HepG2 (cell line): Measurements from ENCODE around the gene ADCY10. TPM values are rescaled to one million over a fixed set of nuclear protein-coding genes. Genes with fewer than 3 reads are reported as not detected.

Experiments used
- ARID5B ChIP-seq: IDR thresholded peaks from 2 replicates; pipeline ENCODE4 v1.4.0; 2020; ENCODE audit warnings: mild to moderate bottlenecking, missing genetic modification reagents
- ATF4 ChIP-seq, 2 experiments: fragments of 450-650 bp in 1 of 2; sonication (generic) in 1 of 2; formaldehyde crosslinking; IDR thresholded peaks; 2 replicates each; pipeline versions ENCODE4 v1.5.0 to v1.8.0; 2020 to 2022; ENCODE audit warnings: mild to moderate bottlenecking in 1 of 2, missing genetic modification reagents in 1 of 2
- DBP ChIP-seq: sonication (generic); formaldehyde crosslinking; IDR thresholded peaks from 2 replicates; pipeline ENCODE4 v1.4.0; 2020; ENCODE audit warnings: missing genetic modification reagents; ENCODE audit errors: not compliant biosample characterization
- DR1 ChIP-seq: sonication (generic); formaldehyde crosslinking; IDR thresholded peaks from 2 replicates; pipeline ENCODE4 v1.8.0; 2021; ENCODE audit warnings: mild to moderate bottlenecking, missing genetic modification reagents, inconsistent platforms
- ELF3 ChIP-seq: IDR thresholded peaks from 2 replicates; pipeline ENCODE4 v1.6.1; 2016; ENCODE audit warnings: missing genetic modification reagents, missing compliant biosample characterization
- FOXA3 ChIP-seq: IDR thresholded peaks from 2 replicates; pipeline ENCODE4 v1.6.1; 2016; ENCODE audit warnings: missing genetic modification reagents, missing compliant biosample characterization
- FOXJ3 ChIP-seq: sonication (generic); formaldehyde crosslinking; IDR thresholded peaks from 2 replicates; pipeline ENCODE4 v1.4.0; 2020; ENCODE audit warnings: missing genetic modification reagents, mild to moderate bottlenecking, borderline replicate concordance
- GATA4 ChIP-seq: sonication (generic); IDR thresholded peaks from 2 replicates; pipeline ENCODE4 v1.6.1; 2016; ENCODE audit warnings: antibody characterized with exemption, low read depth, borderline replicate concordance
- HNF4A ChIP-seq: sonication (generic); formaldehyde crosslinking; IDR thresholded peaks from 2 replicates; pipeline ENCODE4 v1.4.0; 2020; ENCODE audit warnings: missing genetic modification reagents
- MLXIP ChIP-seq: sonication (generic); formaldehyde crosslinking; IDR thresholded peaks from 2 replicates; pipeline ENCODE4 v1.9.0; 2021; ENCODE audit warnings: missing genetic modification reagents, borderline replicate concordance
- NCOA5 ChIP-seq: sonication (generic); formaldehyde crosslinking; IDR thresholded peaks from 2 replicates; pipeline ENCODE4 v1.4.0; 2020; ENCODE audit warnings: missing genetic modification reagents
- PATZ1 ChIP-seq: sonication (generic); formaldehyde crosslinking; IDR thresholded peaks from 2 replicates; pipeline ENCODE4 v1.4.0; 2020; ENCODE audit warnings: missing genetic modification reagents
- SMC3 ChIP-seq: IDR thresholded peaks from 2 replicates; pipeline ENCODE4 v1.6.1; 2011; ENCODE audit warnings: low read length, improper control_type of control experiment
- TEF ChIP-seq: sonication (generic); formaldehyde crosslinking; IDR thresholded peaks from 2 replicates; pipeline ENCODE4 v1.5.0; 2020; ENCODE audit warnings: missing genetic modification reagents
- ZNF567 ChIP-seq: sonication (generic); formaldehyde crosslinking; IDR thresholded peaks from 2 replicates; pipeline ENCODE4 v1.8.1; 2023; ENCODE audit warnings: mild to moderate bottlenecking, missing genetic modification reagents, borderline replicate concordance
- polyA plus RNA-seq, 8 experiments: library from polyadenylated mRNA; depleted of rRNA in 3 of 8; stranded (reverse) in 7 of 8; unstranded in 1 of 8; fragments of >200 nt; fragmentation: Illumina TruSeq in 4 of 8; extraction: Trizol in 4 of 8; gene quantifications; 2 replicates each; pipeline versions ENCODE4 v1.2.1 to v1.2.3, GENCODE V29; 2011 to 2016; ENCODE audit warnings: low read depth in 4 of 8, missing spikeins in 1 of 8, mixed read lengths in 1 of 8; ENCODE audit not compliant: insufficient read depth in 1 of 8
- total RNA-seq, 5 experiments: library from RNA; depleted of rRNA; stranded (reverse); fragments of >200 nt; fragmentation: Illumina TruSeq; extraction: Trizol; gene quantifications; 2 replicates each; pipeline ENCODE4 v1.2.3, GENCODE V29; 2016; ENCODE audit warnings: low read depth in 1 of 5
- TF ChIP-seq, protein P1 (sequence below): fragments of 450-650 bp; IDR thresholded peaks from 2 replicates; pipeline ENCODE4 v1.6.1; 2017

ADCY10 gene
- total and polyA plus RNA-seq, 2 of the 13 experiments (the other 11 are each of a cell fraction or from before 2014, with no cell fraction given), result 0.02 to 0.03 TPM

DNA sequence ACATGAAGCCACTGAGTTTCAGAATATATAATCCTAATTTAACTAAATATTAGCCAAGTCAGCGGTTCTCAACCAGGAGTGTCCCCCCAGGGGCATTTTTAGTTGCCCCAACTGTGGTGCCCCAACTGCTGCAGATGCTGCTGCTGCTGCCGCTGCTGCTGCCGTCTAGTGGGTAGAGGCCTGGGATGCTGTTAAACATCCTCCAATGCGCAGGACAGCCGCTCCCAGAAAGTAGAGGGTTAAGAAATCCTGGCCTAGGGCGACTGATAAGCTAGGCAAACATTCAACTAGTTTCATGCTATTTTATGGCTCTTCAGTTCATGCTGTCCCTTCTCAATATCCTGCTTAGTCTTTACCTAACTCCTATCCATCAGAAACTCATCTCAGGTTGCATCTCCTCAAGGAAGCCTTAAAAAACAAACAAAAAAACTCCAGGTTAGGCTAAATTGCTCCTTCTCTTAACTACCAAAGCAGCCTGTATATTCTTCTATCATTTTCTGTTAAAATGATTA is 12.6 kb upstream of the ADCY10 start (continued):
- TF ChIP-seq MLXIP (no peak), ARID5B (peak; percentile 63), ELF3 (CRISPR knock-in tag) (no peak; the same call in 1 of the 2 replicates), DBP (no peak), ZNF567 (CRISPR knock-in tag) (no peak), GATA4 (peak; percentile 37; the same call in 1 of the 2 replicates), NCOA5 (CRISPR knock-in tag) (no peak), HNF4A (peak; percentile 59), DR1 (CRISPR knock-in tag) (no peak), PATZ1 (CRISPR knock-in tag) (peak; percentile 74), TEF (CRISPR knock-in tag) (no peak), FOXA3 (CRISPR knock-in tag) (peak; percentile 69), FOXJ3 (0 out of 2 replicates have a peak, but pooled peaks have one; percentile 31), ATF4 (CRISPR knock-in tag; IDR thresholded peaks at IDR 0.05) (no peak), SMC3 (peak; percentile 34; the same call in 1 of the 2 replicates)
- TF ChIP-seq, protein P1, sequence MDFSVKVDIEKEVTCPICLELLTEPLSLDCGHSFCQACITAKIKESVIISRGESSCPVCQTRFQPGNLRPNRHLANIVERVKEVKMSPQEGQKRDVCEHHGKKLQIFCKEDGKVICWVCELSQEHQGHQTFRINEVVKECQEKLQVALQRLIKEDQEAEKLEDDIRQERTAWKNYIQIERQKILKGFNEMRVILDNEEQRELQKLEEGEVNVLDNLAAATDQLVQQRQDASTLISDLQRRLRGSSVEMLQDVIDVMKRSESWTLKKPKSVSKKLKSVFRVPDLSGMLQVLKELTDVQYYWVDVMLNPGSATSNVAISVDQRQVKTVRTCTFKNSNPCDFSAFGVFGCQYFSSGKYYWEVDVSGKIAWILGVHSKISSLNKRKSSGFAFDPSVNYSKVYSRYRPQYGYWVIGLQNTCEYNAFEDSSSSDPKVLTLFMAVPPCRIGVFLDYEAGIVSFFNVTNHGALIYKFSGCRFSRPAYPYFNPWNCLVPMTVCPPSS, result no peak
